WERI-Rb-1 (cell line): Measurements from ENCODE around the gene EHD4.

ENCODE experiments used
- DNase-seq: peaks from one replicate; pipeline ENCODE4 v3.0.0-alpha.2; 2020
- H3K27ac ChIP-seq: fragments of 250-450 bp; sonication (Bioruptor Pico); 2 replicates; pipeline ENCODE4 v1.5.1; 2020; ENCODE audit warnings: mild to moderate bottlenecking, moderate library complexity
- H3K27me3 ChIP-seq: fragments of 250-450 bp; sonication (Bioruptor Pico); 2 replicates; pipeline ENCODE4 v1.5.1; 2021; ENCODE audit warnings: mild to moderate bottlenecking, low read depth, moderate library complexity; ENCODE audit not compliant: insufficient read depth, severe bottlenecking
- H3K36me3 ChIP-seq: fragments of 250-450 bp; sonication (Bioruptor Pico); 2 replicates; pipeline ENCODE4 v1.5.1; 2020; ENCODE audit warnings: mild to moderate bottlenecking, moderate library complexity
- H3K4me3 ChIP-seq: 2 replicates; pipeline ENCODE4 v1.5.1; 2011; ENCODE audit warnings: low read depth, mild to moderate bottlenecking, control low read depth, low read length
- H3K9me3 ChIP-seq: fragments of 250-450 bp; sonication (Bioruptor Pico); 2 replicates; pipeline ENCODE4 v1.5.1; 2021; ENCODE audit warnings: mild to moderate bottlenecking, moderate library complexity; ENCODE audit not compliant: severe bottlenecking
- TF ChIP-seq, protein P1 (sequence below): IDR thresholded peaks from 2 replicates; pipeline ENCODE4 v1.5.1; 2011; ENCODE audit warnings: low read depth, mild to moderate bottlenecking, control low read depth, inconsistent platforms, low read length

Gene EHD4

GRCh38 chr15:41885841-41886240, 86.5 kb downstream of the EHD4 start:
- Histone ChIP-seq H3K9me3 (no peaks in the 10 kb centered on the region), H3K27me3 (no peaks in the 10 kb centered on the region), H3K36me3 (no peaks in the 10 kb centered on the region), H3K4me3 (no peak overlapping the region), H3K27ac (no peak overlapping the region)
- DNase-seq = no peak
- TF ChIP-seq, protein P1, sequence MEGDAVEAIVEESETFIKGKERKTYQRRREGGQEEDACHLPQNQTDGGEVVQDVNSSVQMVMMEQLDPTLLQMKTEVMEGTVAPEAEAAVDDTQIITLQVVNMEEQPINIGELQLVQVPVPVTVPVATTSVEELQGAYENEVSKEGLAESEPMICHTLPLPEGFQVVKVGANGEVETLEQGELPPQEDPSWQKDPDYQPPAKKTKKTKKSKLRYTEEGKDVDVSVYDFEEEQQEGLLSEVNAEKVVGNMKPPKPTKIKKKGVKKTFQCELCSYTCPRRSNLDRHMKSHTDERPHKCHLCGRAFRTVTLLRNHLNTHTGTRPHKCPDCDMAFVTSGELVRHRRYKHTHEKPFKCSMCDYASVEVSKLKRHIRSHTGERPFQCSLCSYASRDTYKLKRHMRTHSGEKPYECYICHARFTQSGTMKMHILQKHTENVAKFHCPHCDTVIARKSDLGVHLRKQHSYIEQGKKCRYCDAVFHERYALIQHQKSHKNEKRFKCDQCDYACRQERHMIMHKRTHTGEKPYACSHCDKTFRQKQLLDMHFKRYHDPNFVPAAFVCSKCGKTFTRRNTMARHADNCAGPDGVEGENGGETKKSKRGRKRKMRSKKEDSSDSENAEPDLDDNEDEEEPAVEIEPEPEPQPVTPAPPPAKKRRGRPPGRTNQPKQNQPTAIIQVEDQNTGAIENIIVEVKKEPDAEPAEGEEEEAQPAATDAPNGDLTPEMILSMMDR = no peak

DNA sequence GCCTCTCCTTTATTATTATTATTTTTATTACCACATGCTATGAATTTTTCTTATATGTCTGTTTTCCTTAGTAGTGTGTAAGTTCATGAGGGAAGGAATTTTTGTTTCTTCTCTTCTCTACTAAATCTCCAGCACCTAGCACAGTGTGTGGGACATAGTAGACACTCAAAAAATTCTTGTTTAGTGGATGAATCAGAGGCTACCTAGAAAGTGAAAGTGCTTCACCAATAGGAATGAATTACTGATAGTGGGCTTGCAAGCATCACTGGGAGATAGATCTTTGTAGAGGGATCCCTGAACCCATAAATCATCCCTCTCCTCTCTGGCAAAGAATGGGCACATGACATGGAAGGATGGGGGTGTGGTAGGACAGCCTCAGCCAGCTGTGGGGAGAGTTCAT, 87.0 kb downstream of the EHD4 start:
- no peak overlapping the region for H3K4me3 ChIP-seq
- H3K27ac ChIP-seq = no peak overlapping the region

GRCh38 chr15:41884458-41884857, 87.9 kb downstream of the EHD4 start:
- H3K4me3 ChIP-seq = no peak overlapping the region
- no peaks in the 10 kb centered on the region for H3K9me3 ChIP-seq
- no peak overlapping the region for H3K27ac ChIP-seq
- no peaks in the 10 kb centered on the region for H3K36me3 ChIP-seq
- DNase-seq = no peak
- no peaks in the 10 kb centered on the region for H3K27me3 ChIP-seq
- TF ChIP-seq, protein P1 = no peak

More for the DNA sequence above, 87.0 kb downstream of the EHD4 start:
- no peaks in the 10 kb centered on the region for H3K27me3 ChIP-seq
- no peaks in the 10 kb centered on the region for H3K9me3 ChIP-seq
- TF ChIP-seq, protein P1 = no peak
- DNase-seq = no peak
- H3K36me3 ChIP-seq = no peaks in the 10 kb centered on the region

GRCh38 chr15:41883484-41883825, 88.9 kb downstream of the EHD4 start:
- DNase-seq = no peak
- Histone ChIP-seq H3K27me3 (no peaks in the 10 kb centered on the region), H3K9me3 (no peaks in the 10 kb centered on the region), H3K27ac (no peak overlapping the region), H3K36me3 (no peaks in the 10 kb centered on the region), H3K4me3 (no peak overlapping the region)
- TF ChIP-seq, protein P1 = no peak

DNA sequence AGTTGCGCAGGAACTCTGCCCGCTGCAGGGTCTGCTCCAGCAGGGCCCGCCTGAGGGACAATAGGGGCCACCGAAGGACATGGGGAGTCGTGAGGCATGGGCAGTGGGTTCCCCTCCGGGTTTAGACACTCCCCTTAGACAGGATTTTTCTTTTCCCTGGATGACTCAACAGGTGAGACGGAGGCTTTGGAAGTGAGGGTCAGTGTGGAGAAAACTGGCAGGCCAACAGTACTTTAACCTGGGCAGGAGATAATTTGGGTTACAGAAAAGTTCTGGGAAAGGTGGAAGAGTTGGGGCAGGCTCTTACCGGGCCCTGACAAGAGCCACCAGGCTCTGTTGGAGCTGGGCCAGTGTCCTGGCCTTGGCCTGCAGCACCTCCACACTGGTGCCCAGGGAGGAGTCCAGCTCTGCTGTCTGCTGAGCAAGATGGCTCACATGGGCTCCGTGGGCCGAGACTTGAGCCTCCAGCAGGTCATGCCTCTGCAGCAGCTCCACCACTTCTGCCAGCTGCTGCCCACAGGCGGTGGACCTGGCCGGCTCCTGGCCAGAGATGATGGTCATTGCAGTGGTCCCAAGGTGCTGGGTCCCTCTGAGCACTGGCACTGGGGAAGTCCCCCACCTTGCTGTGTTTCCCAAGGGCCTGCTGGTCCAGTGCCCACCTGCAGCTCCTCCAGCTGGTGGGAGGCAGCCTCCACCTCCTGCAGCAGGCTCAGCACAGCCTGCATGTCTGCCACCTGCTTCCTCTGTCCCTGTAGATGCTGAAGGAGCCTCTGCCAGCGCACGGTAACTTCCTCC, 89.5 kb downstream of the EHD4 start:
- Histone ChIP-seq H3K4me3 (no peak overlapping the region), H3K27ac (no peak overlapping the region), H3K27me3 (no peaks in the 10 kb centered on the region), H3K9me3 (no peaks in the 10 kb centered on the region), H3K36me3 (no peaks in the 10 kb centered on the region)
- no peak for DNase-seq
- TF ChIP-seq, protein P1 = no peak
